K562 (cell line): ENCODE results near the gene POM121. TPM values are rescaled to one million over a fixed set of nuclear protein-coding genes. Genes with fewer than 3 reads are reported as not detected.

Source experiments
- BMI1 ChIP-seq: fragments of 150-350 bp; IDR thresholded peaks from 2 replicates; pipeline ENCODE4 v1.6.1; 2014; ENCODE audit warnings: low read length
- GABPB2 ChIP-seq: fragments of 250-450 bp; sonication (Bioruptor Pico); conservative IDR thresholded peaks from 2 replicates; pipeline ENCODE4 v1.5.1; 2021; ENCODE audit warnings: mild to moderate bottlenecking
- GTF2B ChIP-seq: IDR thresholded peaks from 2 replicates; pipeline ENCODE4 v1.6.1; 2011; ENCODE audit not compliant: insufficient read length; ENCODE audit errors: extremely low read depth
- ILF3 ChIP-seq: fragments of 450-650 bp; IDR thresholded peaks from 2 replicates; pipeline ENCODE4 v1.6.1; 2018; ENCODE audit warnings: antibody characterized with exemption, mild to moderate bottlenecking, moderate library complexity, borderline replicate concordance
- KHSRP ChIP-seq: fragments of 450-650 bp; IDR thresholded peaks from 2 replicates; pipeline ENCODE4 v1.6.1; 2017
- PHF20 ChIP-seq: fragments of 450-650 bp; IDR thresholded peaks from 2 replicates; pipeline ENCODE4 v1.6.1; 2018; ENCODE audit not compliant: partially characterized antibody
- PHF8 ChIP-seq: fragments of 200-600 bp; sonication (generic); IDR thresholded peaks from 2 replicates; pipeline ENCODE4 v1.6.1; 2012; ENCODE audit warnings: mixed run types, mild to moderate bottlenecking, inconsistent platforms, low read length, moderate library complexity, borderline replicate concordance
- POLR2AphosphoS5 ChIP-seq: IDR thresholded peaks from 2 replicates; pipeline ENCODE4 v1.6.1; 2011; ENCODE audit warnings: mild to moderate bottlenecking, low read depth, low read length, moderate library complexity; ENCODE audit not compliant: control insufficient read depth, insufficient read depth
- POLR3A ChIP-seq: IDR thresholded peaks from 2 replicates; pipeline ENCODE4 v1.6.1; 2011; ENCODE audit warnings: borderline replicate concordance, mild to moderate bottlenecking, moderate library complexity; ENCODE audit not compliant: insufficient read length, insufficient read depth; ENCODE audit errors: extremely low read depth
- POU5F1 ChIP-seq: fragments of 150-350 bp; IDR thresholded peaks from 2 replicates; pipeline ENCODE4 v1.6.1; 2014; ENCODE audit warnings: borderline replicate concordance, low read length, low read depth, mild to moderate bottlenecking; ENCODE audit not compliant: partially characterized antibody
- PTTG1 ChIP-seq: fragments of 450-650 bp; IDR thresholded peaks from 2 replicates; pipeline ENCODE4 v1.6.1; 2016; ENCODE audit warnings: low read depth, mild to moderate bottlenecking, missing genetic modification characterization, missing compliant biosample characterization
- SMAD4 ChIP-seq: fragments of 250-450 bp; sonication (Bioruptor Pico); conservative IDR thresholded peaks from 2 replicates; pipeline ENCODE4 v1.8.0; 2021; ENCODE audit warnings: inconsistent platforms, mild to moderate bottlenecking, moderate library complexity
- THAP7 ChIP-seq: fragments of 250-450 bp; sonication (Bioruptor Pico); IDR thresholded peaks from 2 replicates; pipeline ENCODE4 v1.5.0; 2021
- ZBTB33 ChIP-seq: sonication (generic); formaldehyde crosslinking; IDR thresholded peaks from 2 replicates; pipeline ENCODE4 v1.8.1; 2023; ENCODE audit warnings: mild to moderate bottlenecking, missing genetic modification reagents
- ZNF431 ChIP-seq: sonication (generic); formaldehyde crosslinking; IDR thresholded peaks from 2 replicates; pipeline ENCODE4 v1.8.0; 2022; ENCODE audit warnings: mild to moderate bottlenecking, missing genetic modification reagents
- polyA plus RNA-seq, 8 experiments: library from polyadenylated mRNA; depleted of rRNA in 4 of 8; stranded (reverse) in 5 of 8; unstranded in 3 of 8; fragments of >200 nt; fragmentation: Nextera tagmentation in 2 of 8; fragmentation: Illumina TruSeq in 1 of 8; extraction: Ambion mirVana in 2 of 8; extraction: Trizol in 1 of 8; gene quantifications; 2 replicates each; pipeline versions ENCODE4 v1.2.1 to v1.2.3, GENCODE V29; 2011 to 2014; ENCODE audit warnings: inconsistent platforms in 1 of 8, missing spikeins in 1 of 8
- total RNA-seq, 7 experiments: library from RNA; depleted of rRNA in 6 of 7; stranded (reverse); fragments of >200 nt in 6 of 7; fragmentation: Illumina TruSeq in 2 of 7; extraction: Trizol in 2 of 7; gene quantifications; 2 replicates each; pipeline versions ENCODE4 v1.2.1 to v1.2.3, GENCODE V29; 2011 to 2021; ENCODE audit warnings: low replicate concordance in 1 of 7
- TF ChIP-seq, protein P1 (sequence below): fragments of 250-450 bp; sonication (Bioruptor Pico); IDR thresholded peaks from 2 replicates; pipeline ENCODE4 v1.9.0; 2021; ENCODE audit warnings: mild to moderate bottlenecking, inconsistent platforms
- TF ChIP-seq, protein P2 (sequence below): fragments of 450-650 bp; IDR thresholded peaks from 2 replicates; pipeline ENCODE4 v1.6.1; 2014; ENCODE audit warnings: low read depth, mild to moderate bottlenecking, moderate library complexity, borderline replicate concordance
- TF ChIP-seq, protein P3 (sequence below): sonication (generic); formaldehyde crosslinking; IDR thresholded peaks from 2 replicates; pipeline ENCODE4 v1.8.0; 2022; ENCODE audit warnings: mild to moderate bottlenecking, missing genetic modification reagents

POM121 gene
- total and polyA plus RNA-seq, 9 of the 15 experiments (the other 6 are each of a cell fraction or from before 2014, with no cell fraction given), result 3.6 to 112 (median 12.5) TPM

- TF ChIP-seq GTF2B, result no peak
- no peak for TF ChIP-seq BMI1
- TF ChIP-seq, protein P1, sequence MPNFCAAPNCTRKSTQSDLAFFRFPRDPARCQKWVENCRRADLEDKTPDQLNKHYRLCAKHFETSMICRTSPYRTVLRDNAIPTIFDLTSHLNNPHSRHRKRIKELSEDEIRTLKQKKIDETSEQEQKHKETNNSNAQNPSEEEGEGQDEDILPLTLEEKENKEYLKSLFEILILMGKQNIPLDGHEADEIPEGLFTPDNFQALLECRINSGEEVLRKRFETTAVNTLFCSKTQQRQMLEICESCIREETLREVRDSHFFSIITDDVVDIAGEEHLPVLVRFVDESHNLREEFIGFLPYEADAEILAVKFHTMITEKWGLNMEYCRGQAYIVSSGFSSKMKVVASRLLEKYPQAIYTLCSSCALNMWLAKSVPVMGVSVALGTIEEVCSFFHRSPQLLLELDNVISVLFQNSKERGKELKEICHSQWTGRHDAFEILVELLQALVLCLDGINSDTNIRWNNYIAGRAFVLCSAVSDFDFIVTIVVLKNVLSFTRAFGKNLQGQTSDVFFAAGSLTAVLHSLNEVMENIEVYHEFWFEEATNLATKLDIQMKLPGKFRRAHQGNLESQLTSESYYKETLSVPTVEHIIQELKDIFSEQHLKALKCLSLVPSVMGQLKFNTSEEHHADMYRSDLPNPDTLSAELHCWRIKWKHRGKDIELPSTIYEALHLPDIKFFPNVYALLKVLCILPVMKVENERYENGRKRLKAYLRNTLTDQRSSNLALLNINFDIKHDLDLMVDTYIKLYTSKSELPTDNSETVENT (CRISPR knock-in tag), result peak; percentile 89
- TF ChIP-seq THAP7, result peak; percentile 63; the same call in 1 of the 2 replicates
- 0 out of 2 replicates have a peak, but pooled peaks have one; percentile 49 for TF ChIP-seq ZNF431
- TF ChIP-seq KHSRP, result peak; percentile 95
- peak; percentile 71; the same call in 1 of the 2 replicates for TF ChIP-seq PHF8
- TF ChIP-seq, protein P2, sequence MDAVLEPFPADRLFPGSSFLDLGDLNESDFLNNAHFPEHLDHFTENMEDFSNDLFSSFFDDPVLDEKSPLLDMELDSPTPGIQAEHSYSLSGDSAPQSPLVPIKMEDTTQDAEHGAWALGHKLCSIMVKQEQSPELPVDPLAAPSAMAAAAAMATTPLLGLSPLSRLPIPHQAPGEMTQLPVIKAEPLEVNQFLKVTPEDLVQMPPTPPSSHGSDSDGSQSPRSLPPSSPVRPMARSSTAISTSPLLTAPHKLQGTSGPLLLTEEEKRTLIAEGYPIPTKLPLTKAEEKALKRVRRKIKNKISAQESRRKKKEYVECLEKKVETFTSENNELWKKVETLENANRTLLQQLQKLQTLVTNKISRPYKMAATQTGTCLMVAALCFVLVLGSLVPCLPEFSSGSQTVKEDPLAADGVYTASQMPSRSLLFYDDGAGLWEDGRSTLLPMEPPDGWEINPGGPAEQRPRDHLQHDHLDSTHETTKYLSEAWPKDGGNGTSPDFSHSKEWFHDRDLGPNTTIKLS, result 0 out of 2 replicates have a peak, but pooled peaks have one; percentile 19
- TF ChIP-seq POLR3A, result no peak
- TF ChIP-seq ZBTB33 (CRISPR knock-in tag), result 0 out of 2 replicates have a peak, but pooled peaks have one; percentile 45
- no peak for TF ChIP-seq GABPB2 (CRISPR knock-in tag)
- peak; percentile 94 for TF ChIP-seq PHF20
- peak; percentile 97 for TF ChIP-seq POLR2AphosphoS5
- TF ChIP-seq ILF3, result peak; percentile 95
- no peak for TF ChIP-seq POU5F1
- TF ChIP-seq PTTG1, result no peak
- TF ChIP-seq, protein P3, sequence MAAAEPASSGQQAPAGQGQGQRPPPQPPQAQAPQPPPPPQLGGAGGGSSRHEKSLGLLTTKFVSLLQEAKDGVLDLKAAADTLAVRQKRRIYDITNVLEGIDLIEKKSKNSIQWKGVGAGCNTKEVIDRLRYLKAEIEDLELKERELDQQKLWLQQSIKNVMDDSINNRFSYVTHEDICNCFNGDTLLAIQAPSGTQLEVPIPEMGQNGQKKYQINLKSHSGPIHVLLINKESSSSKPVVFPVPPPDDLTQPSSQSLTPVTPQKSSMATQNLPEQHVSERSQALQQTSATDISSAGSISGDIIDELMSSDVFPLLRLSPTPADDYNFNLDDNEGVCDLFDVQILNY (CRISPR knock-in tag), result 0 out of 2 replicates have a peak, but pooled peaks have one; percentile 75
- TF ChIP-seq SMAD4 (CRISPR knock-in tag), result peak; percentile 86; the same call in 1 of the 2 replicates
These were observed at the start of gene POM121 (continued) for GRCh38 chr7:72924733-72925545.
